ENCODE data around the gene LAMC3.

LAMC3 gene

GRCh38 chr9:131036529-131037334 is 27.8 kb downstream of the LAMC3 start:
- TF ChIP-seq MYC (IDR thresholded peaks at IDR 0.05; ENCODE audit: low read depth, low read length) (no peak), POLR2A (IDR thresholded peaks at IDR 0.05; ENCODE audit: extremely low read depth, insufficient read length) (no peak), MAX (IDR thresholded peaks at IDR 0.05; ENCODE audit: low read depth, low read length) (no peak), CTCF (IDR thresholded peaks at IDR 0.05; ENCODE audit: low read depth, low read length) (no peak)
- no peak overlapping the region for H3K4me3 ChIP-seq (ENCODE audit: low read depth, low read length)

GRCh38 chr9:131037335-131038255 is 28.6 kb downstream of the LAMC3 start:
- no peak overlapping the region for H3K4me3 ChIP-seq (ENCODE audit: low read depth, low read length)
- TF ChIP-seq MAX (IDR thresholded peaks at IDR 0.05; ENCODE audit: low read depth, low read length) (no peak), POLR2A (IDR thresholded peaks at IDR 0.05; ENCODE audit: extremely low read depth, insufficient read length) (no peak), MYC (IDR thresholded peaks at IDR 0.05; ENCODE audit: low read depth, low read length) (no peak), CTCF (IDR thresholded peaks at IDR 0.05; ENCODE audit: low read depth, low read length) (no peak)
- no peak for DNase-seq (ENCODE audit: low read depth)

More at GRCh38 chr9:131036529-131037334, 27.8 kb downstream of the LAMC3 start:
- peak; percentile 35 for DNase-seq (ENCODE audit: low read depth)

GRCh38 chr9:131038256-131039128 is 29.5 kb downstream of the LAMC3 start:
- no peak overlapping the region for H3K4me3 ChIP-seq (ENCODE audit: low read depth, low read length)
- no peak for DNase-seq (ENCODE audit: low read depth)
- no peak for TF ChIP-seq POLR2A (IDR thresholded peaks at IDR 0.05; ENCODE audit: extremely low read depth, insufficient read length)
- no peak for TF ChIP-seq CTCF (IDR thresholded peaks at IDR 0.05; ENCODE audit: low read depth, low read length)
- TF ChIP-seq MYC (IDR thresholded peaks at IDR 0.05; ENCODE audit: low read depth, low read length): no peak
- no peak for TF ChIP-seq MAX (IDR thresholded peaks at IDR 0.05; ENCODE audit: low read depth, low read length)

- TF ChIP-seq POLR2A (IDR thresholded peaks at IDR 0.05; ENCODE audit: extremely low read depth, insufficient read length): no peak
- no peak for TF ChIP-seq CTCF (IDR thresholded peaks at IDR 0.05; ENCODE audit: low read depth, low read length)
- no peak for TF ChIP-seq MYC (IDR thresholded peaks at IDR 0.05; ENCODE audit: low read depth, low read length)
- TF ChIP-seq MAX (IDR thresholded peaks at IDR 0.05; ENCODE audit: low read depth, low read length): no peak
- no peak overlapping the region for H3K4me3 ChIP-seq (ENCODE audit: low read depth, low read length)
- no peak for DNase-seq (ENCODE audit: low read depth)
These were observed 30.4 kb downstream of the LAMC3 start for GRCh38 chr9:131039129-131039954.
